GM12878 (cell line): ENCODE results near the gene DDX10. TPM values are rescaled to one million over a fixed set of nuclear protein-coding genes. Genes with fewer than 3 reads are reported as not detected.
A peak's percentile ranks its signal among the peaks of the same experiment; 100 is the strongest.

ENCODE experiments used
- ATF2 ChIP-seq: IDR thresholded peaks from 2 replicates; pipeline ENCODE4 v1.6.1; 2012; ENCODE audit warnings: low read length, inconsistent platforms
- BCL11A ChIP-seq: IDR thresholded peaks from 2 replicates; pipeline ENCODE4 v1.6.1; 2011; ENCODE audit warnings: low read depth, low read length
- CBFB ChIP-seq: IDR thresholded peaks from 2 replicates; pipeline ENCODE4 v1.6.1; 2016; ENCODE audit warnings: antibody characterized with exemption, low read depth
- E2F4 ChIP-seq: IDR thresholded peaks from 2 replicates; pipeline ENCODE4 v1.6.1; 2012; ENCODE audit warnings: low read depth, low read length, improper control_type of control experiment
- E4F1 ChIP-seq: fragments of 450-650 bp; IDR thresholded peaks from 2 replicates; pipeline ENCODE4 v1.6.1; 2018; ENCODE audit warnings: borderline replicate concordance, mild to moderate bottlenecking; ENCODE audit not compliant: partially characterized antibody
- FOS ChIP-seq: IDR thresholded peaks from 3 replicates; pipeline ENCODE4 v1.6.1; 2011; ENCODE audit warnings: borderline replicate concordance; ENCODE audit not compliant: insufficient read length; ENCODE audit errors: extremely low read depth
- IKZF2 ChIP-seq, 2 experiments: fragments of 450-650 bp; IDR thresholded peaks; 2 replicates each; pipeline ENCODE4 v1.6.1; 2017; ENCODE audit warnings: mild to moderate bottlenecking in 2 of 2, moderate library complexity in 2 of 2
- IRF3 ChIP-seq: fragments of 450-650 bp; IDR thresholded peaks from 2 replicates; pipeline ENCODE4 v1.6.1; 2014; ENCODE audit warnings: mild to moderate bottlenecking
- IRF4 ChIP-seq: IDR thresholded peaks from 2 replicates; pipeline ENCODE4 v1.6.1; 2011; ENCODE audit warnings: low read depth, low read length
- NR2C2 ChIP-seq: IDR thresholded peaks from 2 replicates; pipeline ENCODE4 v1.6.1; 2011; ENCODE audit warnings: borderline replicate concordance, low read depth; ENCODE audit not compliant: control insufficient read depth, insufficient read length
- PKNOX1 ChIP-seq: fragments of 450-650 bp; IDR thresholded peaks from 2 replicates; pipeline ENCODE4 v1.6.1; 2016; ENCODE audit warnings: mild to moderate bottlenecking
- SP1 ChIP-seq: IDR thresholded peaks from one replicate; pipeline ENCODE4 v1.6.1; 2011; ENCODE audit warnings: low read depth, low read length
- TCF7 ChIP-seq: IDR thresholded peaks from 2 replicates; pipeline ENCODE4 v1.6.1; 2014; ENCODE audit warnings: antibody characterized with exemption, borderline replicate concordance
- ZNF217 ChIP-seq: fragments of 450-650 bp; IDR thresholded peaks from 2 replicates; pipeline ENCODE4 v1.6.1; 2017; ENCODE audit warnings: antibody characterized with exemption, mild to moderate bottlenecking
- ZNF24 ChIP-seq: fragments of 450-650 bp; IDR thresholded peaks from 2 replicates; pipeline ENCODE4 v1.6.1; 2017; ENCODE audit warnings: antibody characterized with exemption, mild to moderate bottlenecking
- ZNF687 ChIP-seq: fragments of 450-650 bp; IDR thresholded peaks from 2 replicates; pipeline ENCODE4 v1.6.1; 2017; ENCODE audit warnings: mild to moderate bottlenecking, moderate library complexity
- polyA plus RNA-seq, 11 experiments: library from polyadenylated mRNA; depleted of rRNA in 4 of 11; unstranded in 6 of 11; stranded (reverse) in 5 of 11; fragments of >200 nt; fragmentation: Nextera tagmentation in 4 of 11; fragmentation: Illumina TruSeq in 1 of 11; extraction: Ambion mirVana in 4 of 11; extraction: Trizol in 1 of 11; gene quantifications; 1 replicate in 1 of 11; 2 replicates in 10 of 11; pipeline versions ENCODE4 v1.2.1 to v1.2.3, GENCODE V29; 2011 to 2016; ENCODE audit warnings: inconsistent platforms in 2 of 11, missing spikeins in 2 of 11, low read depth in 1 of 11
- total RNA-seq, 4 experiments: library from RNA; depleted of rRNA in 3 of 4; stranded (reverse); fragments of >200 nt in 3 of 4; fragmentation: Illumina TruSeq in 1 of 4; extraction: Trizol in 1 of 4; gene quantifications; 2 replicates each; pipeline versions ENCODE4 v1.2.1 to v1.2.3, GENCODE V29; 2013 to 2021
- TF ChIP-seq, protein P1 (sequence below): fragments of 450-650 bp; IDR thresholded peaks from 2 replicates; pipeline ENCODE4 v1.6.1; 2016; ENCODE audit warnings: mild to moderate bottlenecking

Gene DDX10
- total and polyA plus RNA-seq, 10 of the 15 experiments (the other 5 are each of a cell fraction or from before 2014, with no cell fraction given), result 20.9 to 51.5 (median 31.9) TPM

GRCh38 chr11:108713076-108713790 lies 48.4 kb downstream of the DDX10 start (continued):
- no peak for TF ChIP-seq PKNOX1
- TF ChIP-seq E2F4, result no peak
- 0 out of 2 replicates have a peak, but pooled peaks have one; percentile 21 for TF ChIP-seq CBFB
- no peak for TF ChIP-seq NR2C2
- TF ChIP-seq, protein P1, sequence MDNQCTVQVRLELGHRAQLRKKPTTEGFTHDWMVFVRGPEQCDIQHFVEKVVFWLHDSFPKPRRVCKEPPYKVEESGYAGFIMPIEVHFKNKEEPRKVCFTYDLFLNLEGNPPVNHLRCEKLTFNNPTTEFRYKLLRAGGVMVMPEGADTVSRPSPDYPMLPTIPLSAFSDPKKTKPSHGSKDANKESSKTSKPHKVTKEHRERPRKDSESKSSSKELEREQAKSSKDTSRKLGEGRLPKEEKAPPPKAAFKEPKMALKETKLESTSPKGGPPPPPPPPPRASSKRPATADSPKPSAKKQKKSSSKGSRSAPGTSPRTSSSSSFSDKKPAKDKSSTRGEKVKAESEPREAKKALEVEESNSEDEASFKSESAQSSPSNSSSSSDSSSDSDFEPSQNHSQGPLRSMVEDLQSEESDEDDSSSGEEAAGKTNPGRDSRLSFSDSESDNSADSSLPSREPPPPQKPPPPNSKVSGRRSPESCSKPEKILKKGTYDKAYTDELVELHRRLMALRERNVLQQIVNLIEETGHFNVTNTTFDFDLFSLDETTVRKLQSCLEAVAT, result no peak
- no peak for TF ChIP-seq IRF3
- TF ChIP-seq IKZF2 (IDR thresholded peaks at IDR 0.05), result peak; percentile 90
- no peak for TF ChIP-seq IRF4
- TF ChIP-seq FOS, result no peak
- TF ChIP-seq E4F1, result no peak
- TF ChIP-seq ZNF217, result no peak
- TF ChIP-seq ZNF24, result peak; percentile 84
- TF ChIP-seq TCF7, result 0 out of 2 replicates have a peak, but pooled peaks have one; percentile 17
- no peak for TF ChIP-seq SP1
- no peak for TF ChIP-seq ZNF687
- TF ChIP-seq ATF2, result 0 out of 2 replicates have a peak, but pooled peaks have one; percentile 45
- no peak for TF ChIP-seq BCL11A
